Glutamatergic neuron (in vitro differentiated cells): Measurements from ENCODE around the gene PRCC. TPM values are rescaled to one million over a fixed set of nuclear protein-coding genes. Genes with fewer than 3 reads are reported as not detected.
"Not testable (repeated sequence)": the region's sequence is repeated elsewhere in the genome, so short reads cannot be mapped to it uniquely, and the experiment has no call there.

Source experiments
- DNase-seq: peaks from one replicate; pipeline ENCODE4 v3.0.0; 2022
- H3K27ac Mint-ChIP-seq: one replicate; pipeline ENCODE4 v1.8.0; 2020; ENCODE audit warnings: mild to moderate bottlenecking, mixed read lengths, inconsistent platforms; ENCODE audit not compliant: unreplicated experiment
- H3K27me3 Mint-ChIP-seq: one replicate; pipeline ENCODE4 v1.8.0; 2020; ENCODE audit warnings: mild to moderate bottlenecking, moderate library complexity, mixed read lengths, inconsistent platforms; ENCODE audit not compliant: unreplicated experiment
- H3K36me3 Mint-ChIP-seq: one replicate; pipeline ENCODE4 v1.8.0; 2020; ENCODE audit warnings: mild to moderate bottlenecking, mixed read lengths, inconsistent platforms; ENCODE audit not compliant: unreplicated experiment
- H3K4me1 Mint-ChIP-seq: one replicate; pipeline ENCODE4 v1.8.0; 2020; ENCODE audit warnings: mild to moderate bottlenecking, low read depth, mixed read lengths, inconsistent platforms; ENCODE audit not compliant: unreplicated experiment
- H3K4me3 Mint-ChIP-seq: one replicate; pipeline ENCODE4 v1.8.0; 2020; ENCODE audit warnings: mild to moderate bottlenecking, mixed read lengths, inconsistent platforms; ENCODE audit not compliant: unreplicated experiment
- H3K9me3 Mint-ChIP-seq: one replicate; pipeline ENCODE4 v1.8.0; 2020; ENCODE audit warnings: mild to moderate bottlenecking, moderate library complexity, mixed read lengths, inconsistent platforms; ENCODE audit not compliant: unreplicated experiment
- total RNA-seq: library from RNA; stranded (reverse); fragmentation: NEBNext Ultra II Directional; extraction: Animal tissue kit (Norgen Biotek cat#: 25700); gene quantifications from one replicate; pipeline ENCODE4 v1.2.1, GENCODE V29; 2021; ENCODE audit not compliant: unreplicated experiment
- TF ChIP-seq, protein P1 (sequence below): fragments of 200-600 bp; sonication (generic); IDR thresholded peaks from one replicate; pipeline ENCODE4 v1.5.0; 2021; ENCODE audit not compliant: partially characterized antibody, unreplicated experiment

PRCC gene
- total RNA-seq, 1 donor from 2014 or later: 88.8 TPM

DNA sequence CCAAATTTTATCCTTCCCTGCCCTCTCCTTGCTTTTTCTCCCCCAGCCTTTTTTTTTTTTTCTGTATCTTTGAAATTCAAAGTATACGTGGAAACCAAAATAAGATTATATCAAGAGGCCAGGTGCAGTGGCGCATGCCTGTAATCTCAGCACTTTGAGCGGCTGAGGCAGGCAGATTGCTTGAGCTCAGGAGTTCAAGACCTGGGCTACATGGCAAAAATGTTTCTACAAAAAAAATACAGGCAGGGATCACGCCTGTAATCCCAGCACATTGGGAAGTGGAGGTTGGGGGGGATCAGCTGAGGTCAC, 6.6 kb upstream of the PRCC start:
- Mint-ChIP-seq H3K27me3 (peaks cover 3% of the 10 kb centered on the region), H3K4me1 (peaks cover 14% of the 10 kb centered on the region), H3K27ac (peak overlapping the region; percentile 93), H3K36me3 (no peaks in the 10 kb centered on the region), H3K4me3 (peak overlapping the region; percentile 2), H3K9me3 (peaks cover 4% of the 10 kb centered on the region)
- TF ChIP-seq, protein P1, sequence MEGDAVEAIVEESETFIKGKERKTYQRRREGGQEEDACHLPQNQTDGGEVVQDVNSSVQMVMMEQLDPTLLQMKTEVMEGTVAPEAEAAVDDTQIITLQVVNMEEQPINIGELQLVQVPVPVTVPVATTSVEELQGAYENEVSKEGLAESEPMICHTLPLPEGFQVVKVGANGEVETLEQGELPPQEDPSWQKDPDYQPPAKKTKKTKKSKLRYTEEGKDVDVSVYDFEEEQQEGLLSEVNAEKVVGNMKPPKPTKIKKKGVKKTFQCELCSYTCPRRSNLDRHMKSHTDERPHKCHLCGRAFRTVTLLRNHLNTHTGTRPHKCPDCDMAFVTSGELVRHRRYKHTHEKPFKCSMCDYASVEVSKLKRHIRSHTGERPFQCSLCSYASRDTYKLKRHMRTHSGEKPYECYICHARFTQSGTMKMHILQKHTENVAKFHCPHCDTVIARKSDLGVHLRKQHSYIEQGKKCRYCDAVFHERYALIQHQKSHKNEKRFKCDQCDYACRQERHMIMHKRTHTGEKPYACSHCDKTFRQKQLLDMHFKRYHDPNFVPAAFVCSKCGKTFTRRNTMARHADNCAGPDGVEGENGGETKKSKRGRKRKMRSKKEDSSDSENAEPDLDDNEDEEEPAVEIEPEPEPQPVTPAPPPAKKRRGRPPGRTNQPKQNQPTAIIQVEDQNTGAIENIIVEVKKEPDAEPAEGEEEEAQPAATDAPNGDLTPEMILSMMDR: no peak
- DNase-seq: no peak

DNA sequence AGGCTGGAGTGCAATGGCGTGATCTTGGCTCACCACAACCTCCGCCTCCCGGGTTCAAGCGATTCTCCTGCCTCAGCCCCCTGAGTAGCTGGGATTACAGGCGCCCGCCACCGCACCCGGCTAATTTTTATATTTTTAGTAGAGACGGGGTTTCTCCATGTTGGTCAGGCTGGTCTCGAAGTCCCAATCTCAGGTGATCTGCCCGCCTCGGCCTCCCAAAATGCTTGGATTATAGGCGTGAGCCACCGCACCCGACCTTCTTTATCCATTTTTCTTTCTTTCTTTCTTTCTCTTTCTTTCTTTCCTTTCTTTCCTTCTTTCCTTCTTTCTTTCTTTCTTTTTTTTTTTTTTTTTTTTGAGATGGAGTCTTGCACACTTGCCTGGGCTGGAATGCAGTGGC, 2.2 kb upstream of the PRCC start:
- not testable (repeated sequence) for DNase-seq, H3K4me3 Mint-ChIP-seq, H3K36me3 Mint-ChIP-seq, H3K27me3 Mint-ChIP-seq, H3K27ac Mint-ChIP-seq, H3K9me3 Mint-ChIP-seq
- peaks cover 19% of the 10 kb centered on the region for H3K4me1 Mint-ChIP-seq

DNA sequence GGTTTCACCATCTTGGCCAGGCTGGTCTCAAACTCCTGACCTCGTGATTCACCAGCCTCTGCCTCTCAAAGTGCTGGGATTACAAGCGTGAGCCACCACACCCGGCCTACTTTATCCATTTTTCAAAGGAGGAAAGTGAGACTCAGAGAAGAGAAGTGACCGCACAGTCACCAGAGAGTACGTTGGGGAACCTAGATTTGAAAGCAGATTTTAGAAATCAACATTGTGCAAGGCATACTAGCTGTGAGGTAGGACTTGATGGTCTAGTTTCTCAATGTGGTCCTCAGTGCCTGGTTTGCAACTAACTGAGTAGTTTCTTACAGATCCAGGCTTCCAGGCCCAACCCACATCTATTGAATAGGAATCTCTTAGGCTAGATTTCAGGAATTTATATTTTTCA, 1.7 kb upstream of the PRCC start:
- TF ChIP-seq, protein P1: no peak
- no peak overlapping the region for H3K4me3 Mint-ChIP-seq
- H3K36me3 Mint-ChIP-seq: no peaks in the 10 kb centered on the region
- peaks cover 15% of the 10 kb centered on the region for H3K4me1 Mint-ChIP-seq
- DNase-seq: no peak
- no peaks in the 10 kb centered on the region for H3K9me3 Mint-ChIP-seq
- H3K27ac Mint-ChIP-seq: no peak overlapping the region
- H3K27me3 Mint-ChIP-seq: peaks cover 6% of the 10 kb centered on the region

DNA sequence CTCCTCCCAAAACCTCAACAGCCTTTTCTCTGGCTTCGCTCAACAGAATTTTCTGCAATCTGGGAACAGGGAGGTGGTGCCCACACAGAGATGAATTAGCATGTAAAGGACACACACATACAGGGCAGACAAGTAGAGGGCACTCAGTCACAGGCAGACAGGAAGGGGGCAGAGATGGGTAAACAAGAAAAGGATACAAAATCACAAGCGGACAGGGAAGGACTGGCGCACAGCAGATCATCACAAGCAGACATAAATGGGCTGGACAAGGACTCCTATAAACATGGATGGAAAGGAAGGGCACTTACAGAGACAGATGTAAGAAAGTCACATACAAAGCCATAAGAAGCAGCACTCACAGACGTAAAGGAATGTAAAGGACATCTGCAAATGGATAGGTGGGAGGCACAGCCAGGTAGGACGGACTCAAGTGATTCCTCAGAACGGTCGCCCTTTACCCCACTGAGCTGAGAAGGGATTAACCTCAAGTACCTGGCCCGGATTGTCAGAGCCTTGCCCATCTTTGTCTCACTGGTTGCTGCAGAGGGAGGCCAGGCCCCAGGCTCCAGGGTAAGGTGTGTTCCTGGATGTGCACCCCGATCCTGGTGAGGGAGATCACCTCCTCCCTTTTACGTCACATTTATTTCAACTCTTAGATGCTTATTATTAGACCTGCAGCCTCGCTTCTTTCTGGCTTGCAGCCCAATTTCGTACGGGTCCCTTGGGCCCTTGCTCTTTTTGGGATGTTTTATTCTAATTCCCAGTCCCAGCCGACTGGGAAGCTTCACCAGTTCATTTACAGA, 836 bp upstream of the PRCC start:
- H3K4me1 Mint-ChIP-seq: peaks cover 19% of the 10 kb centered on the region
- H3K36me3 Mint-ChIP-seq: no peaks in the 10 kb centered on the region
- no peak overlapping the region for H3K27ac Mint-ChIP-seq
- TF ChIP-seq, protein P1: no peak
- no peak for DNase-seq
- peaks cover 4% of the 10 kb centered on the region for H3K9me3 Mint-ChIP-seq
- H3K4me3 Mint-ChIP-seq: no peak overlapping the region
- H3K27me3 Mint-ChIP-seq: peaks cover 6% of the 10 kb centered on the region

DNA sequence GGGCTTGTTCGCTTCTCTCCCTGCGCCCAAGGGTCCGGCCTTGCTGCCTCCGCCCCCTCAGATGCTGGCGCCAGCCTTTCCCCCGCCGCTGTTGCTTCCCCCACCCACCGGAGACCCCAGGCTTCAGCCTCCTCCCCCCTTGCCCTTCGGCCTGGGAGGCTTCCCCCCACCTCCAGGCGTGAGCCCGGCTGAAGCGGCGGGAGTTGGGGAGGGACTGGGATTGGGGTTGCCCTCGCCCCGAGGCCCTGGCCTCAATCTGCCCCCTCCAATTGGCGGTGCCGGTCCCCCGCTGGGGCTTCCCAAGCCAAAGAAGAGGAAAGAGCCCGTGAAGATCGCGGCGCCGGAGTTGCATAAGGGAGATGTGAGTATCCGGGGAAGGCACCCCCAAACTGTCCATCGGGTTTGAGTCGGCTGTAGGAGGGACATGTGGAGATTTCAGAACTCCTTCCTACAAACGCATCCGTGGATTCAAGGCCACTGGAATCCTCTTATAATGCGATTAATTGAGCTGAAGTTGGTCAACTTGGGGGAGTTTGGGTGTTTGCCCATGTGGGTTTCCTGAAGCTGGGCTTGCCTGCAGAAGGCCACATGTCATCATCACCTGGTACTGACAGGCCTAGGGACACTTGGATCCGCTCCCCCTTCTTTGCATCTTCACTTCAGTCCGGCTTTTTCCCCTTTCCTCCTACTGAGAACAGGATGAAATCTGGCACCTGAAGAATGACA, 707 bp downstream of the PRCC start:
- Mint-ChIP-seq H3K36me3 (no peaks in the 10 kb centered on the region), H3K27ac (peak overlapping the region; percentile 82), H3K27me3 (peaks cover 6% of the 10 kb centered on the region), H3K9me3 (peaks cover 7% of the 10 kb centered on the region), H3K4me3 (no peak overlapping the region), H3K4me1 (peaks cover 29% of the 10 kb centered on the region)
- peak; percentile 34 for DNase-seq
- TF ChIP-seq, protein P1: no peak
